ENCODE results near the gene BCL11B. TPM values are rescaled to one million over a fixed set of nuclear protein-coding genes. Genes with fewer than 3 reads are reported as not detected.

The BCL11B gene
- total and polyA plus RNA-seq, 2 of the 8 experiments (the other 6 are each of a cell fraction or from before 2014, with no cell fraction given) = 0.63 to 5.9 TPM

- no peaks in the 10 kb centered on the region for H3K9me3 ChIP-seq (ENCODE audit: insufficient read depth in 2 of 2, low read depth in 1 of 2, low read length in 1 of 2)
- no peak overlapping the region for H3K27ac ChIP-seq (ENCODE audit: low read depth, low read length)
- FAIRE-seq (no peak), DNase-seq (ENCODE audit: low read depth in 1 of 2, low spot score in 2 of 2) (no peak)
- no peak overlapping the region for H3K4me2 ChIP-seq (ENCODE audit: insufficient read depth in 1 of 2, low read depth in 2 of 2, low read length in 2 of 2)
- H3K9ac ChIP-seq (replicated peaks in 1 of 4; ENCODE audit: extremely low read depth in 1 of 4, low read depth in 3 of 4, low read length in 3 of 4) = no peak overlapping the region
- peaks cover 0 to 3% of the 10 kb centered on the region in 2 experiments for H4K20me1 ChIP-seq (replicated peaks in 1 of 2; ENCODE audit: control insufficient read depth in 1 of 2, insufficient read depth in 2 of 2, low read length in 2 of 2)
- H3K56ac ChIP-seq (replicated peaks; ENCODE audit: insufficient read length, low read depth, low read length) = no peak overlapping the region
- no peak overlapping the region for H2BK120ac ChIP-seq (replicated peaks; ENCODE audit: low read depth, low read length)
- H2BK12ac ChIP-seq (ENCODE audit: low read depth, low read length) = no peak overlapping the region
- H2BK20ac ChIP-seq (ENCODE audit: low read length) = no peak overlapping the region
- no peak overlapping the region for H4K5ac ChIP-seq (ENCODE audit: insufficient read length, low read depth, low read length)
- no peak overlapping the region for H4K91ac ChIP-seq (replicated peaks; ENCODE audit: insufficient read length, low read length)
- no peaks in the 10 kb centered on the region for H3K23me2 ChIP-seq (ENCODE audit: low read depth, low read length)
- no peaks in the 10 kb centered on the region for H3K27me3 ChIP-seq (replicated peaks in 1 of 4; ENCODE audit: control insufficient read depth in 3 of 4, extremely low read depth in 1 of 4, insufficient read depth in 3 of 4, low read length in 3 of 4)
- WGBS, 2 experiments (ENCODE audit: extremely low coverage in 1 of 2, insufficient coverage in 1 of 2, insufficient read length in 1 of 2, insufficient replicate concordance in 2 of 2, low coverage in 1 of 2, low lambda C conversion rate in 2 of 2, missing lambda C conversion rate in 1 of 2) = 98% methylated on average over 4 of the region's 4 CpGs; no CpG with 5 or more reads in 1 of the 2 experiments
- ChIA-PET POLR2A (ENCODE audit: partially characterized antibody) (no interaction called here), CTCF (ENCODE audit: partially characterized antibody) (interaction anchor here (0.6 to 1.9 kb wide), 5 partner anchors 12 to 68 kb away, joined by 3 to 4 read pairs (median 4); no protein-coding TSS in a partner anchor)
- no peak overlapping the region for H2AK5ac ChIP-seq (ENCODE audit: low read depth, low read length)
- peaks cover 0 to 13% (median under 1%) of the 10 kb centered on the region in 4 experiments; a peak in 2 of 7 replicates for H3K4me1 ChIP-seq (replicated peaks in 1 of 4; ENCODE audit: control insufficient read depth in 3 of 4, insufficient read depth in 4 of 4, low read length in 3 of 4)
- H3K4ac ChIP-seq (replicated peaks; ENCODE audit: insufficient read length, low read depth, low read length) = no peak overlapping the region
- peaks cover 13% of the 10 kb centered on the region for H3K79me1 ChIP-seq (ENCODE audit: low read depth, low read length)
- no peak overlapping the region for H3K23ac ChIP-seq (ENCODE audit: insufficient read length)
- H4K8ac ChIP-seq (ENCODE audit: extremely low read depth, insufficient read depth, low read length) = peak overlapping the region; percentile 53
- H3K36me3 ChIP-seq (ENCODE audit: control insufficient read depth in 2 of 4, insufficient read depth in 4 of 4, low read length in 3 of 4) = no peaks in the 10 kb centered on the region
- H3K4me3 ChIP-seq (ENCODE audit: extremely low read depth in 1 of 4, insufficient read depth in 2 of 4, low read depth in 3 of 4, low read length in 4 of 4) = no peak overlapping the region
- H3K14ac ChIP-seq (ENCODE audit: insufficient read length) = no peak overlapping the region
- H3K79me2 ChIP-seq (ENCODE audit: control insufficient read depth in 1 of 2, insufficient read depth in 2 of 2, low read length in 2 of 2) = peaks cover 0 to 11% of the 10 kb centered on the region in 2 experiments; a peak in 2 of 4 replicates
- H2BK5ac ChIP-seq (ENCODE audit: low read depth, low read length) = no peak overlapping the region
- no peak overlapping the region for H2BK15ac ChIP-seq (ENCODE audit: low read length)
- no peak overlapping the region for H2AFZ ChIP-seq (ENCODE audit: low read length)
- no peak overlapping the region for H3K18ac ChIP-seq (ENCODE audit: extremely low read depth, low read length)
- no peak for TF ChIP-seq E2F6 (IDR thresholded peaks at IDR 0.05)
- TF ChIP-seq CREB1 (IDR thresholded peaks at IDR 0.05) = no peak
- no peak for TF ChIP-seq SRF (IDR thresholded peaks at IDR 0.05; ENCODE audit: low read depth, low read length)
- no peak for TF ChIP-seq TEAD4 (IDR thresholded peaks at IDR 0.05; ENCODE audit: low read depth, low read length)
Observed at GRCh38 chr14:99207456-99207855, 64.5 kb downstream of the BCL11B start.

Measured in H1 (cell line).